Keratinocyte (primary cell): ENCODE data around the gene FAM9A. TPM values are rescaled to one million over a fixed set of nuclear protein-coding genes. Genes with fewer than 3 reads are reported as not detected.

Experiments used
- DNase-seq: peaks from one replicate; pipeline ENCODE4 v3.0.0-alpha.2; 2011; ENCODE audit warnings: low read depth, missing footprints, low spot score
- FAIRE-seq: peaks from 2 replicates; lab custom pipeline; 2011; peaks lifted over from hg19 to GRCh38; lab: Jason Lieb, UNC
- H2AFZ ChIP-seq: 2 replicates; pipeline ENCODE4 v1.6.0; 2012; ENCODE audit warnings: low read length, control low read depth, inconsistent platforms; ENCODE audit not compliant: control insufficient read depth
- H3K27ac ChIP-seq: 2 replicates; pipeline ENCODE4 v1.5.1; 2011; ENCODE audit warnings: low read length; ENCODE audit not compliant: control insufficient read depth, insufficient read depth
- H3K27me3 ChIP-seq: 3 replicates; pipeline ENCODE4 v1.6.0; 2011; ENCODE audit warnings: low read length; ENCODE audit not compliant: control insufficient read depth, insufficient read depth; ENCODE audit errors: extremely low read depth
- H3K36me3 ChIP-seq, 2 experiments: 2 replicates in 1 of 2; 3 replicates in 1 of 2; pipeline ENCODE4 v1.5.1; 2011; ENCODE audit warnings: low read length in 2 of 2, mild to moderate bottlenecking in 1 of 2; ENCODE audit not compliant: control insufficient read depth in 2 of 2, insufficient read depth in 2 of 2; ENCODE audit errors: extremely low read depth in 1 of 2
- H3K4me1 ChIP-seq: 3 replicates; pipeline ENCODE4 v1.5.1; 2011; ENCODE audit warnings: low read length; ENCODE audit not compliant: control insufficient read depth, insufficient read depth; ENCODE audit errors: extremely low read depth
- H3K4me2 ChIP-seq: 3 replicates; pipeline ENCODE4 v1.6.0; 2011; ENCODE audit warnings: low read depth, low read length; ENCODE audit not compliant: control insufficient read depth, insufficient read depth; ENCODE audit errors: extremely low read depth
- H3K4me3 ChIP-seq, 3 experiments: fragments of 200-600 bp in 1 of 3; sonication (generic) in 1 of 3; 2 replicates in 2 of 3; 3 replicates in 1 of 3; pipeline ENCODE4 v1.5.1; 2011 to 2016; ENCODE audit warnings: low read length in 3 of 3, mild to moderate bottlenecking in 3 of 3, control low read depth in 2 of 3, inconsistent platforms in 1 of 3, low read depth in 1 of 3, mixed read lengths in 1 of 3, mixed run types in 1 of 3, moderate library complexity in 1 of 3; ENCODE audit not compliant: control insufficient read depth in 2 of 3, insufficient read depth in 2 of 3; ENCODE audit errors: extremely low read depth in 1 of 3
- H3K79me2 ChIP-seq: 2 replicates; pipeline ENCODE4 v1.6.0; 2012; ENCODE audit warnings: low read length; ENCODE audit not compliant: control insufficient read depth, insufficient read depth
- H3K9ac ChIP-seq: 3 replicates; pipeline ENCODE4 v1.6.0; 2011; ENCODE audit warnings: low read length; ENCODE audit not compliant: control insufficient read depth, insufficient read depth; ENCODE audit errors: extremely low read depth
- H3K9me1 ChIP-seq: 3 replicates; pipeline ENCODE4 v1.6.0; 2011; ENCODE audit warnings: low read length; ENCODE audit not compliant: control insufficient read depth, insufficient read depth; ENCODE audit errors: extremely low read depth
- H3K9me3 ChIP-seq: 2 replicates; pipeline ENCODE4 v1.5.1; 2012; ENCODE audit warnings: low read depth, low read length; ENCODE audit not compliant: control insufficient read depth
- H4K20me1 ChIP-seq: 3 replicates; pipeline ENCODE4 v1.6.0; 2011; ENCODE audit warnings: low read length; ENCODE audit not compliant: control insufficient read depth, insufficient read depth; ENCODE audit errors: extremely low read depth
- EZH2 ChIP-seq: IDR thresholded peaks from one replicate; pipeline ENCODE4 v1.6.1; 2012; ENCODE audit warnings: inconsistent platforms, mild to moderate bottlenecking, low read length, moderate library complexity
- dilution Hi-C: fragments of 300-500 bp; cut with MboI; formaldehyde crosslinking; loops from one replicate; pipeline ENCODE4 v1.7.0; 2020; ENCODE audit warnings: low sequenced_read_pairs; ENCODE audit not compliant: extremely low pct_ligation_motif_present
- polyA plus RNA-seq, 5 experiments: library from polyadenylated mRNA; depleted of rRNA in 3 of 5; stranded (reverse) in 3 of 5; stranded (forward) in 1 of 5; unstranded in 1 of 5; fragments of >200 nt; gene quantifications; 1 replicate in 1 of 5; 2 replicates in 3 of 5; 3 replicates in 1 of 5; pipeline versions ENCODE4 v1.2.1 to v1.2.3, GENCODE V29; 2011 to 2012; ENCODE audit warnings: missing spikeins in 2 of 5, low read depth in 1 of 5, low replicate concordance in 1 of 5
- TF ChIP-seq, protein P1 (sequence below), 3 experiments: IDR thresholded peaks in 1 of 3; conservative IDR thresholded peaks in 1 of 3; optimal IDR thresholded peaks in 1 of 3; 2 replicates in 2 of 3; 3 replicates in 1 of 3; pipeline versions ENCODE3 to v1.5.1; 2011; ENCODE audit warnings: low read length in 3 of 3, mild to moderate bottlenecking in 3 of 3, moderate library complexity in 2 of 3, control low read depth in 1 of 3, inconsistent platforms in 1 of 3; ENCODE audit not compliant: insufficient read depth in 2 of 3; ENCODE audit errors: extremely low read depth in 1 of 3

The FAM9A gene
- polyA plus RNA-seq, 1 donor (not counting 4 experiments of a cell fraction or from before 2014, with no cell fraction given) = not detected

- FAIRE-seq (no peak), DNase-seq (no peak)
- H3K36me3 ChIP-seq = no peaks in the 10 kb centered on the region
- no peak overlapping the region for H2AFZ ChIP-seq
- TF ChIP-seq, protein P1, sequence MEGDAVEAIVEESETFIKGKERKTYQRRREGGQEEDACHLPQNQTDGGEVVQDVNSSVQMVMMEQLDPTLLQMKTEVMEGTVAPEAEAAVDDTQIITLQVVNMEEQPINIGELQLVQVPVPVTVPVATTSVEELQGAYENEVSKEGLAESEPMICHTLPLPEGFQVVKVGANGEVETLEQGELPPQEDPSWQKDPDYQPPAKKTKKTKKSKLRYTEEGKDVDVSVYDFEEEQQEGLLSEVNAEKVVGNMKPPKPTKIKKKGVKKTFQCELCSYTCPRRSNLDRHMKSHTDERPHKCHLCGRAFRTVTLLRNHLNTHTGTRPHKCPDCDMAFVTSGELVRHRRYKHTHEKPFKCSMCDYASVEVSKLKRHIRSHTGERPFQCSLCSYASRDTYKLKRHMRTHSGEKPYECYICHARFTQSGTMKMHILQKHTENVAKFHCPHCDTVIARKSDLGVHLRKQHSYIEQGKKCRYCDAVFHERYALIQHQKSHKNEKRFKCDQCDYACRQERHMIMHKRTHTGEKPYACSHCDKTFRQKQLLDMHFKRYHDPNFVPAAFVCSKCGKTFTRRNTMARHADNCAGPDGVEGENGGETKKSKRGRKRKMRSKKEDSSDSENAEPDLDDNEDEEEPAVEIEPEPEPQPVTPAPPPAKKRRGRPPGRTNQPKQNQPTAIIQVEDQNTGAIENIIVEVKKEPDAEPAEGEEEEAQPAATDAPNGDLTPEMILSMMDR (optimal IDR thresholded peaks at IDR 0.05 in 1 of 3, IDR thresholded peaks at IDR 0.05 in 1 of 3, conservative IDR thresholded peaks at IDR 0.05 in 1 of 3; ENCODE audit: extremely low read depth in 1 of 3, insufficient read depth in 2 of 3, low read length in 3 of 3) = no peak
- no peak for TF ChIP-seq EZH2
- no peaks in the 10 kb centered on the region for H3K9me1 ChIP-seq
- H3K79me2 ChIP-seq = no peaks in the 10 kb centered on the region
- no peak overlapping the region for H3K9ac ChIP-seq
- no peaks in the 10 kb centered on the region for H3K27me3 ChIP-seq
- H3K9me3 ChIP-seq = no peaks in the 10 kb centered on the region
- H3K4me2 ChIP-seq = no peak overlapping the region
- H3K4me3 ChIP-seq = no peak overlapping the region
- dilution Hi-C loops = no loop called here
- no peaks in the 10 kb centered on the region for H4K20me1 ChIP-seq
- H3K4me1 ChIP-seq = no peaks in the 10 kb centered on the region
- H3K27ac ChIP-seq = no peak overlapping the region
These were observed 10.4 kb upstream of the FAM9A start for GRCh38 chrX:8811611-8812010.

DNA sequence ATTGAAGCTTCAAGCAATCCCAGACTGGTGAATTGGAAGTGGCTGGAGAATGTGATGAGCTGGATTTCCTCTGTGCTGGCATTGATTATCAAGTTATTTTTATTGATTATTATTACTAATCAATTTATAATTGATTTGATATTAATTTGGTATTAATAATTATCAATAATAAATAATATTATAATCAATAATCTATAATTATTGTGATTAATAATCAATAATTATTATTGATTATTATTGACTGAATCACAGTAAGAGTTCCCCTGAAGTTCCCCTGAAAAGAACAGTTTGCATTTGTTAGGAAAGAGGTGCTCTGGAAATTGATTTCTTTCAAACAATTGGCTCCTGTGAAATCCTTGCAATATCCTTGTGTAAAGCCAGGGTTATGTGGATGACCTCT is 7.5 kb upstream of the FAM9A start:
- FAIRE-seq (no peak), DNase-seq (no peak)
- TF ChIP-seq EZH2 = no peak
- TF ChIP-seq, protein P1 (optimal IDR thresholded peaks at IDR 0.05 in 1 of 3, IDR thresholded peaks at IDR 0.05 in 1 of 3, conservative IDR thresholded peaks at IDR 0.05 in 1 of 3; ENCODE audit: extremely low read depth in 1 of 3, insufficient read depth in 2 of 3, low read length in 3 of 3) = no peak
- H4K20me1 ChIP-seq = no peaks in the 10 kb centered on the region
- H3K4me3 ChIP-seq = no peak overlapping the region
- H3K4me1 ChIP-seq = no peaks in the 10 kb centered on the region
- H3K36me3 ChIP-seq = no peaks in the 10 kb centered on the region
- H3K9me1 ChIP-seq = no peaks in the 10 kb centered on the region
- H3K27me3 ChIP-seq = no peaks in the 10 kb centered on the region
- no peak overlapping the region for H3K27ac ChIP-seq
- no peaks in the 10 kb centered on the region for H3K9me3 ChIP-seq
- H2AFZ ChIP-seq = no peak overlapping the region
- no peaks in the 10 kb centered on the region for H3K79me2 ChIP-seq
- dilution Hi-C loops = no loop called here
- no peak overlapping the region for H3K4me2 ChIP-seq
- H3K9ac ChIP-seq = no peak overlapping the region
